RCC 7860 (cell line): ENCODE results near the gene SEZ6L.

ENCODE experiments used
- DNase-seq: peaks from one replicate; pipeline ENCODE4 v3.0.0-alpha.2; 2015; ENCODE audit warnings: low spot score
- FAIRE-seq: peaks from 2 replicates; lab custom pipeline; 2012; peaks lifted over from hg19 to GRCh38; lab: Jason Lieb, UNC

Gene SEZ6L

GRCh38 chr22:26416670-26417276 lies 247.5 kb downstream of the SEZ6L start:
- peak; percentile 76 for DNase-seq
- FAIRE-seq: peak; percentile 81

- peak; percentile 25 for DNase-seq
- FAIRE-seq: no peak
Observed at GRCh38 chr22:26417406-26417805, 248.1 kb downstream of the SEZ6L start.

- FAIRE-seq (no peak), DNase-seq (no peak)
Observed at GRCh38 chr22:26418620-26419019, 249.4 kb downstream of the SEZ6L start.

- DNase-seq (no peak), FAIRE-seq (no peak)
Observed at GRCh38 chr22:26426924-26427323, 257.7 kb downstream of the SEZ6L start.

GRCh38 chr22:26428515-26429457 lies 259.5 kb downstream of the SEZ6L start, which contains the start of gene ASPHD2:
Gene ASPHD2 (plus strand): TSS chr22:26429260. CDS start chr22:26433616, 4,356 bp downstream.
- FAIRE-seq (no peak), DNase-seq (peak; percentile 18)

- FAIRE-seq (no peak), DNase-seq (no peak)
Observed at GRCh38 chr22:26429458-26430286, 260.4 kb downstream of the SEZ6L start.

GRCh38 chr22:26430600-26430999 lies 261.3 kb downstream of the SEZ6L start:
- FAIRE-seq (no peak), DNase-seq (no peak)

- DNase-seq (no peak), FAIRE-seq (peak; percentile 24)
Observed at GRCh38 chr22:26431261-26431995, 262.2 kb downstream of the SEZ6L start.

GRCh38 chr22:26432619-26433311 lies 263.5 kb downstream of the SEZ6L start:
- DNase-seq (no peak), FAIRE-seq (no peak)
